CD4-positive, CD25-positive, alpha-beta regulatory T cell (primary cell): ENCODE data around the gene SORD. TPM values are rescaled to one million over a fixed set of nuclear protein-coding genes. Genes with fewer than 3 reads are reported as not detected.
"Not testable (repeated sequence)": the region's sequence is repeated elsewhere in the genome, so short reads cannot be mapped to it uniquely, and the experiment has no call there.

Experiments used
- ATAC-seq, 2 donors: fragments of 150-1000 bp; cut with Tn5 transposase; one replicate each; pipeline ENCODE4 v1.10.0; 2021; ENCODE audit warnings: low read depth in 2 of 2, moderate number of reproducible peaks in 2 of 2, moderate library complexity in 1 of 2
- DNase-seq, 3 donors: peaks; one replicate each; pipeline versions ENCODE4 v3.0.0 to v3.0.0-alpha.2; 2012 to 2022; ENCODE audit warnings: mixed read lengths in 1 of 3
- H3K27ac ChIP-seq: one replicate; pipeline ENCODE4 v1.7.0; 2013; ENCODE audit warnings: mild to moderate bottlenecking, low read length; ENCODE audit not compliant: insufficient read depth, poor library complexity, severe bottlenecking
- H3K27me3 ChIP-seq: one replicate; pipeline ENCODE4 v1.7.0; 2013; ENCODE audit warnings: low read length; ENCODE audit not compliant: control insufficient read depth, insufficient read depth
- H3K36me3 ChIP-seq: one replicate; pipeline ENCODE4 v1.7.0; 2013; ENCODE audit warnings: mild to moderate bottlenecking, low read length, moderate library complexity; ENCODE audit not compliant: control insufficient read depth, insufficient read depth
- H3K4me1 ChIP-seq: 2 replicates; pipeline ENCODE4 v1.7.0; 2013; ENCODE audit warnings: mild to moderate bottlenecking, low read length; ENCODE audit not compliant: insufficient read depth, control insufficient read depth, poor library complexity, severe bottlenecking
- H3K4me3 ChIP-seq: one replicate; pipeline ENCODE4 v1.7.0; 2013; ENCODE audit warnings: low read depth, mild to moderate bottlenecking, low read length, moderate library complexity
- H3K9me3 ChIP-seq, 2 experiments: 1 replicate in 1 of 2; 2 replicates in 1 of 2; pipeline ENCODE4 v1.7.0; 2013; ENCODE audit warnings: low read length in 2 of 2, mild to moderate bottlenecking in 1 of 2, moderate library complexity in 1 of 2; ENCODE audit not compliant: control insufficient read depth in 2 of 2
- H3K27ac Mint-ChIP-seq, 3 donors: one replicate each; pipeline ENCODE4 v1.8.0; 2020 to 2022; ENCODE audit warnings: mild to moderate bottlenecking in 3 of 3, mixed read lengths in 3 of 3, moderate library complexity in 2 of 3
- H3K27me3 Mint-ChIP-seq: one replicate; pipeline ENCODE4 v1.8.0; 2022; ENCODE audit warnings: mild to moderate bottlenecking, mixed read lengths
- H3K36me3 Mint-ChIP-seq: one replicate; pipeline ENCODE4 v1.8.0; 2020; ENCODE audit warnings: mixed read lengths
- H3K4me1 Mint-ChIP-seq, 4 donors: one replicate each; pipeline ENCODE4 v1.8.0; 2020 to 2022; ENCODE audit warnings: mixed read lengths in 4 of 4, mild to moderate bottlenecking in 1 of 4
- H3K4me3 Mint-ChIP-seq, 4 donors: one replicate each; pipeline ENCODE4 v1.8.0; 2020 to 2022; ENCODE audit warnings: mild to moderate bottlenecking in 4 of 4, mixed read lengths in 4 of 4, moderate library complexity in 3 of 4
- H3K9me3 Mint-ChIP-seq, 7 donors: one replicate each; pipeline ENCODE4 v1.8.0; 2020 to 2022; ENCODE audit warnings: mixed read lengths in 7 of 7, mild to moderate bottlenecking in 3 of 7, moderate library complexity in 2 of 7
- polyA plus RNA-seq, 4 donors: library from polyadenylated mRNA; unstranded; fragments of 300-500 nt; fragmentation: Illumina TruSeq; gene quantifications; one replicate each; pipeline ENCODE4 v1.2.3, GENCODE V29; 2021
- total RNA-seq: library from RNA; stranded (reverse); gene quantifications from one replicate; pipeline ENCODE4 v1.2.3, GENCODE V29; 2022

The SORD gene
- total and polyA plus RNA-seq, 5 donors from 2014 or later, result 3.4 to 11.4 (median 5.3) TPM

- H3K4me3 ChIP-seq, H3K27me3 ChIP-seq, H3K9me3 Mint-ChIP-seq, DNase-seq, ATAC-seq, H3K4me3 Mint-ChIP-seq, H3K36me3 ChIP-seq, H3K4me1 ChIP-seq, H3K27ac Mint-ChIP-seq, H3K36me3 Mint-ChIP-seq, H3K27ac ChIP-seq, H3K4me1 Mint-ChIP-seq, H3K9me3 ChIP-seq: not testable (repeated sequence)
- peaks cover 66% of the 10 kb centered on the region for H3K27me3 Mint-ChIP-seq
Observed at GRCh38 chr15:44988184-44988869, 34.7 kb upstream of the SORD start.

- not testable (repeated sequence) for H3K9me3 Mint-ChIP-seq, H3K4me3 ChIP-seq, H3K36me3 Mint-ChIP-seq, H3K4me1 Mint-ChIP-seq, DNase-seq, H3K9me3 ChIP-seq, H3K36me3 ChIP-seq, H3K27ac ChIP-seq, H3K4me3 Mint-ChIP-seq, H3K27me3 ChIP-seq, H3K4me1 ChIP-seq, ATAC-seq, H3K27ac Mint-ChIP-seq
- H3K27me3 Mint-ChIP-seq, result peaks cover 66% of the 10 kb centered on the region
Observed at GRCh38 chr15:44988870-44989219, 34.1 kb upstream of the SORD start.

GRCh38 chr15:44997632-44998031, 25.4 kb upstream of the SORD start:
- H3K27me3 ChIP-seq, H3K4me3 ChIP-seq, H3K27ac Mint-ChIP-seq, H3K36me3 ChIP-seq, H3K27ac ChIP-seq, DNase-seq, H3K4me3 Mint-ChIP-seq, H3K9me3 ChIP-seq, H3K9me3 Mint-ChIP-seq, H3K36me3 Mint-ChIP-seq, ATAC-seq, H3K4me1 ChIP-seq, H3K4me1 Mint-ChIP-seq: not testable (repeated sequence)
- peaks cover 45% of the 10 kb centered on the region for H3K27me3 Mint-ChIP-seq

GRCh38 chr15:44999105-44999504, 23.9 kb upstream of the SORD start:
- DNase-seq (no peak), ATAC-seq (no peak)
- peaks cover 32% of the 10 kb centered on the region for H3K27me3 Mint-ChIP-seq
- Histone ChIP-seq H3K27ac (no peak overlapping the region), H3K36me3 (no peaks in the 10 kb centered on the region), H3K4me3 (no peak overlapping the region), H3K27me3 (no peaks in the 10 kb centered on the region), H3K4me1 (no peaks in the 10 kb centered on the region), H3K9me3 (no peaks in the 10 kb centered on the region)
- H3K9me3 Mint-ChIP-seq, result peaks cover 0 to 2% (median 0%) of the 10 kb centered on the region in 7 donors
- no peaks in the 10 kb centered on the region for H3K4me1 Mint-ChIP-seq
- H3K36me3 Mint-ChIP-seq, result no peaks in the 10 kb centered on the region
- H3K27ac Mint-ChIP-seq, result no peak overlapping the region
- no peak overlapping the region for H3K4me3 Mint-ChIP-seq

- not testable (repeated sequence) for H3K4me1 Mint-ChIP-seq, ATAC-seq, DNase-seq, H3K4me3 Mint-ChIP-seq, H3K4me3 ChIP-seq, H3K27me3 ChIP-seq, H3K36me3 Mint-ChIP-seq, H3K9me3 ChIP-seq, H3K27ac Mint-ChIP-seq, H3K27ac ChIP-seq, H3K4me1 ChIP-seq, H3K9me3 Mint-ChIP-seq, H3K36me3 ChIP-seq
- H3K27me3 Mint-ChIP-seq, result peaks cover 17% of the 10 kb centered on the region
Observed at GRCh38 chr15:45001180-45001579, 21.8 kb upstream of the SORD start.

- H3K9me3 ChIP-seq, H3K36me3 ChIP-seq, H3K27me3 ChIP-seq, ATAC-seq, H3K4me3 ChIP-seq, H3K27ac Mint-ChIP-seq, DNase-seq, H3K36me3 Mint-ChIP-seq, H3K27ac ChIP-seq, H3K4me3 Mint-ChIP-seq, H3K9me3 Mint-ChIP-seq, H3K4me1 Mint-ChIP-seq, H3K4me1 ChIP-seq: not testable (repeated sequence)
- peaks cover 17% of the 10 kb centered on the region for H3K27me3 Mint-ChIP-seq
Observed at GRCh38 chr15:45003731-45004410, 19.1 kb upstream of the SORD start.

GRCh38 chr15:45004590-45005175, 18.3 kb upstream of the SORD start:
- not testable (repeated sequence) for H3K9me3 Mint-ChIP-seq, ATAC-seq, H3K27ac Mint-ChIP-seq, H3K4me1 Mint-ChIP-seq, H3K4me3 Mint-ChIP-seq, H3K9me3 ChIP-seq, H3K27me3 ChIP-seq, H3K36me3 Mint-ChIP-seq, H3K36me3 ChIP-seq, DNase-seq, H3K4me1 ChIP-seq, H3K27ac ChIP-seq, H3K4me3 ChIP-seq
- H3K27me3 Mint-ChIP-seq, result peaks cover 20% of the 10 kb centered on the region

GRCh38 chr15:45009046-45009445, 13.9 kb upstream of the SORD start:
- H3K9me3 Mint-ChIP-seq, result peaks cover 0 to 8% (median 3%) of the 10 kb centered on the region in 7 donors
- no peak overlapping the region for H3K4me3 Mint-ChIP-seq
- ATAC-seq (no peak), DNase-seq (no peak)
- peaks cover 25% of the 10 kb centered on the region for H3K27me3 Mint-ChIP-seq
- H3K36me3 ChIP-seq, result no peaks in the 10 kb centered on the region
- H3K4me3 ChIP-seq, result no peak overlapping the region
- H3K27ac ChIP-seq, result no peak overlapping the region
- H3K9me3 ChIP-seq, result peaks cover 0 to 3% of the 10 kb centered on the region in 2 experiments
- peaks cover 2% of the 10 kb centered on the region for H3K27me3 ChIP-seq
- no peaks in the 10 kb centered on the region for H3K36me3 Mint-ChIP-seq
- no peak overlapping the region for H3K27ac Mint-ChIP-seq
- H3K4me1 Mint-ChIP-seq, result no peaks in the 10 kb centered on the region
- H3K4me1 ChIP-seq, result no peaks in the 10 kb centered on the region
